CD4-positive, alpha-beta T cell treated with Interleukin-15 for 4 hours (primary cell): Measurements from ENCODE around the gene CTU1.

Experiments used
- DNase-seq: peaks from one replicate; pipeline ENCODE4 v3.0.0-alpha.2; 2020; ENCODE audit warnings: low spot score

Gene CTU1

GRCh38 chr19:51103926-51104341, 4.3 kb downstream of the CTU1 start:
- no peak for DNase-seq

GRCh38 chr19:51102991-51103390, 5.2 kb downstream of the CTU1 start:
- no peak for DNase-seq

GRCh38 chr19:51101171-51101865, 6.9 kb downstream of the CTU1 start:
- DNase-seq, result no peak

DNA sequence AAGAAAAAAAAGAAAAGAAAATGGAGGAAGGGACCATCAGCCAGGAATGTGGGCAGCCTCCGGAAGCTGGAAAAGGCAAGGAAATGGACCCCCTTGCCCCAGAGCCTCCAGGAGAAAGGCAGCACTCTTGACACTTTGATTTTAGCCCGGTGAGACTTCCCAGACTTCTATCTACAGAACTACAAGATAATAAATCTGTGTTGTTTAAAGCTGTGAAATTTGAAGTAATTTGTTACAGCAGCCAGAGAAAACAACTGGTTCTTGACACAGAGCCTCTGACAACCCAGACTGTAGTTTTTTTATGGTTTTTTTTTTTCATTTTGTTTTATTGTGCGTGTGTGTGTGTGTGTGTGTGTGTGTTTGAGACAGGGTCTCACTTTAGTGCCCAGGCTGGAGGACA, 7.6 kb downstream of the CTU1 start:
- no peak for DNase-seq

GRCh38 chr19:51099047-51099382, 9.2 kb downstream of the CTU1 start:
- DNase-seq, result no peak

- peak; percentile 25 for DNase-seq
Observed at GRCh38 chr19:51098365-51099046, 9.7 kb downstream of the CTU1 start.

- no peak for DNase-seq
Observed at GRCh38 chr19:51097796-51098195, 10.4 kb downstream of the CTU1 start.

DNA sequence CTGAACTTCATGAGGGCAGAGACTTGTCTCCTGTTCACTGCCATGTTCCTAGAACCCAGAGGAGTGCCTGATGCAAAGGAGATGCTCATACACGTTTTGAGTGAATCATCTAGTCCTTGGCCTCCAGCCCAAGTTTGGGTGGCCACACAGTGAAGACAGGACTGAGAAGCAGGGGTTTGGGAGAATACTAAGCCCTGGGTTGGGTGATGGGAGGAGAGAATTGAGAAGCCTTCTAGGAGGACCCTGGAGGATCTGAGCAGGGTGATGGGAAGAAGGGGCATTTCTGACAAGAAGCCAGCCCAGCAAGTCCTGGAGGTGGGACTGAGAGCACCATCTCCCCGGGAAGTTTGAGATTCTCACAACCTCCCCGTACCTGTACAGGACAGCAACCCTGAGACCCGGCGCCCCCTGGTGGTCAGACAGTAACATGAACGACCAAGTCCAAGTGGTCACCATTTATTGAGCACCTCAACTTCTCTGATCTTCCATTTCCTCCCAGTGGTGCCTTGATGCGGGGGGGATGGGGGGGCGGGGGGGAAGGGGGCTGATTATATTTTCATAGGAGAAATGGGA, 11.0 kb downstream of the CTU1 start:
- peak; percentile 59 for DNase-seq

DNA sequence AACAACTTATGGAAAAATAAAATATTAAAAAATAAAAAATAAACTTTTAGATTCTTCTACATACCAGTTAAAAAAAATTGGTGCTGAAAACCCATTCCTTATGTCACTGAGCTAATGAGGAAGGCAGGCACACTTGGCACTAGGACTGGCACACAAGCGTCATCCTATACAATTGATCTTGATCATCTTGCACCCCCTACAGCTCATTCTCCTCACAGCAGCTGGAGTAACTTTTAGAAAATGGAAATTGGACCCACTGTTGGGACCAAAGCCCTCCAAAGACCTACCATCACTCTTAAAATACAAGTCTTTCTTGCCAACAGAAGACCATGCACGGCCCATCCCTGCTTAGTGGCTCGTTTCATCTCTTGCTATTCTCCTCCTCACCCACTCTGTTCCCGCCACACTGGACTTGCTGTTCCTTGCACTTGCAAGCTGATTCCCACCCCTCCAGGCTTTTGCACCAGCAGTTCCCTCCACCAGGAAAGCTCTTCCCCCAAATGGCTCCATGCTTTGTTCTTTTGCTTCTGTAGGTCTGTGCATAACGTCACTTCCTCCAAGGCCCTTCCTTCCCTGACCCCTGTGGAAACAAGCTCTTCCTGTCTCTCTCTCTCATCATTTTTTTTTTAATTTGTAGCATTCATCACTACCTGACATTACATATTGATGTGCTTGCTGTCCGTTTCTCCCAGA, 11.6 kb downstream of the CTU1 start:
- DNase-seq, result no peak

DNA sequence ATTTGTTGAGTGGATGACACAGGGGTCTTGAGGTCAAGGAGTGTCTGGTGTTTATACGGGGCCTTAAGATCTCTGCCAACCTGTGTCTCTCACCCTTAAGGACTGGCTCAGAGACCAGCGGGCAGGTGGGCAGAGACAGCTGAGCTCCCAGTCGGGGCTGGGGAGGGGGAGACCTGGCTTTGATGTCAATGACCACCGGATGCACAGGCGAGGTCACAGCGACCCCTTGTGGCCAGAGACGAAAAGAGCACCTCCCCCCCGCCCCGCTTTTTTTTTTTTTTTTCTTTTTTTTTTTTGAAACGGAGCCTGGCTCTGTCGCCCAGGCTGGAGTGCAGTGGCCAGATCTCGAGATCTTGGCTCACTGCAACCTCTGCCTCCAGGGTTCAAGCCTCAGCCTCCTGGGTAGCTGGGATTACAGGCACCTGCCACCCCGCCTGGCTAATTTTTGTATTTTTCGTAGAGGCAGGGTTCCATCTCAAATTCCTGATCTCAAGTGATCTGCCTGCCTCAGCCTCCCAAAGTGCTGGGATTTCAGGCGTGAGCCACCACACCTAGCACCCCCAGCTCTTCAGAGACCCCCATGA, 13.4 kb downstream of the CTU1 start:
- DNase-seq, result peak; percentile 6

- no peak for DNase-seq
Observed at GRCh38 chr19:51093510-51094345, 14.5 kb downstream of the CTU1 start.

DNA sequence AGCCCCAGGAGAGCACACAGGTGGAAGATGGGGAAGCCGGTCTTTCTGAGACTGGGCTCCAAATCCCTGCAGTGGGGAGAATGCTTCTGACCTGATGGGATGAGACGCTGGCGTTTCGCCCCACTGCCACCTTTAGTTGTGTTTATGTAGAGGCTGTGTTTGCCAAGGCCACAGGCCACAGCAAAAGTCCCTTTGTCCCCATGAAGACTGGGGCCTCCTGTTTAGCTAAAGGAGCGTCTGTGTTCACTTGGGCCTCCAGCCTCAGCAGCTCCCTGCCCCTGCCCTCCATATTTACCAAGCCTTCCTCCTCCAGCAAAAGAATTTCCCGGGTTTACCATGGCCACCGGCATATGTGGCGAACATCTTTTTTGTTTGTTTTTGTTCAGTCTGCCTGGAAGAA, 15.1 kb downstream of the CTU1 start:
- DNase-seq, result no peak

GRCh38 chr19:51091895-51092873, 16.0 kb downstream of the CTU1 start:
- DNase-seq, result no peak

DNA sequence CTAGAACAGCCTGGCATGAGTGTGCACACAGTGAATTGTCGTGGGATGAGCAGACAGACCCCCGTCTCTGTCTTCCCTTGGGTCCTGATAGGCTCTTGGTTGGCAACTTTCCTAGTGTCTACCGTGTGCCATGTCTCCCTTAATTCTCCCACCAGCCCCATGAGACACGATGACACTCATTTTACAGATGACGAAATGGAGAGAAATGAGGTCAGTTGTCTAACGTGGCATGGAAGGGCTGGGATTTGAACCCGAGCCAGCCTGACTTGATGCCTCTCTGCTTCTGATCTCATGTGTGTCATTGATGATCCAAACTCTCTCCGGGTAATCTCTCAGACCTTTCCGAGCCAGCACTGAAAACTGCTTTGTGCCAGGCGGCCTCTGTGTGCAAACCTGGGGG, 17.1 kb downstream of the CTU1 start:
- no peak for DNase-seq

DNA sequence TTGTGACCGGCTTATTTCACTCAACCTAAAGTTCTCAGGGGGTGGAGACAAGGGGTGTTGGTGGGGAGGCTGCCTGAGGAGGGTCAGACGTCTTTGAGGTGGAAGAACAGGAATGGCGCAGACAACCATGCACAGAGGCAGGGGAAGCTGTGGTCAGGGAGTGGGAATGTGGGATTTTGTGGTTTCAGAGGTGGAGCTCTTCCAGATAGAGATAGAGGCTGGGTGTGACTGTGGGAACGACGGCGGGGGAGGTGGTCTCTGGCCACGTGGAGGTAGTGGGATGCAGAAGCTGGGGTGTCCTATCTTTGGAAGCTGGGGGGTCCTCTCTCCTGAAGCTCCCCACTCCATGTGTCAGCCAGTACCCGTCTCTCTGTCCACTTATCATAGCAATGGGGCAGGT, 17.7 kb downstream of the CTU1 start:
- DNase-seq, result no peak

GRCh38 chr19:51089786-51090185, 18.4 kb downstream of the CTU1 start:
- no peak for DNase-seq

- DNase-seq, result no peak
Observed at GRCh38 chr19:51086153-51086850, 21.9 kb downstream of the CTU1 start.

GRCh38 chr19:51084505-51084904, 23.7 kb downstream of the CTU1 start:
- no peak for DNase-seq

DNA sequence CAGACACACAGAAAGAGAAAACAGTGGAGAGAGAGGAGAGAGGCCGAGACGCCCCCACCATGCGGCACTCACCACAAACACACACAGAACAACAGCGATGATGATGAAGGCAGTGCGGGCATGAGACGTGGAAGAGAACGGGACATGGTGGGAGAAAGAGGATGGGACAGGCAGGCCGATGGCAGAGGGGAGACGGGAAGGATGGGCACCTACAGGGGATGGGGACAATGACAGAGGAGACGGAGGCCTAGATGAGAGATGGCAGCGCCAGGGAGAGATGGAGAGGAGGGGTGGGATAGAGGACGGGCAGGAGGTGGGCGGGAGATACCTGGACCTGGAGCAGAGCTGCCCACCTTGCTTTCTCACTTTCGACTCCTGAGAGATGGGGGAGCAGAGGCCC, 24.4 kb downstream of the CTU1 start:
- DNase-seq, result no peak

DNA sequence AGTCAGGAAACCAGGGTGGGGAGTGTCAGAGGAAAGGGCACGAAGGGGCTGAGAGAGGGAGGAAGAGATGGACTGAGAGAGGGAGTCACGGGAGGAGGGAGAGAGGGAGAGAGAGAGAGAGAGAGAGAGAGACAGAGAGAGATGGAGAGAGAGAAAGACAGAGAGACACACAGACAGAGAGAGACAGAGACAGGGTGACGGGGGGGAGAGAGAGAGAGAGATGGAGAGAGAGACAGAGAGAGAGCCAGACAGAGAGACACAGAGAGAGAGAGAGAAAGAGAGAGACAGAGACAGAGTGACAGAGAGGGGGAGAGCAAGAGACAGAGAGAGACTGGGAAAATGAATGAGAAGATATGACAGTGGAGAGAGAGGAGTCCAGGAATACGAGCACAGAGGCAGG, 25.0 kb downstream of the CTU1 start:
- DNase-seq, result no peak
